NCI-H187 (cell line): ENCODE results near the gene GRIP2.

ENCODE experiments used
- DNase-seq, 2 experiments: peaks; one replicate each; lab custom pipeline; 2025; lab: John Stamatoyannopoulos, UW

Gene GRIP2

GRCh38 chr3:14539384-14539741 lies 779 bp downstream of the GRIP2 start:
- DNase-seq: no peak

GRCh38 chr3:14538451-14539088 lies 1.6 kb downstream of the GRIP2 start:
- no peak for DNase-seq

GRCh38 chr3:14537590-14538450 lies 2.3 kb downstream of the GRIP2 start:
- DNase-seq: no peak

- DNase-seq: no peak
Measured at GRCh38 chr3:14536837-14537589, 3.1 kb downstream of the GRIP2 start.

- DNase-seq: no peak
Measured at GRCh38 chr3:14536055-14536815, 3.9 kb downstream of the GRIP2 start.

- DNase-seq: no peak
Measured at GRCh38 chr3:14535616-14536015, 4.5 kb downstream of the GRIP2 start.

- no peak for DNase-seq
Measured at GRCh38 chr3:14534516-14535191, 5.5 kb downstream of the GRIP2 start.

- DNase-seq: no peak
Measured at GRCh38 chr3:14533457-14533958, 6.6 kb downstream of the GRIP2 start.

- no peak for DNase-seq
Measured at GRCh38 chr3:14532691-14533456, 7.3 kb downstream of the GRIP2 start.

- no peak for DNase-seq
Measured at GRCh38 chr3:14531856-14532395, 8.2 kb downstream of the GRIP2 start.

GRCh38 chr3:14528081-14528480 lies 12.1 kb downstream of the GRIP2 start:
- DNase-seq: no peak

- no peak for DNase-seq
Measured at GRCh38 chr3:14525685-14526631, 14.2 kb downstream of the GRIP2 start.

GRCh38 chr3:14524920-14525660 lies 15.1 kb downstream of the GRIP2 start:
- DNase-seq: no peak

- DNase-seq: no peak
Measured at GRCh38 chr3:14524311-14524711, 15.8 kb downstream of the GRIP2 start.

GRCh38 chr3:14523792-14524191 lies 16.4 kb downstream of the GRIP2 start:
- DNase-seq: no peak

GRCh38 chr3:14522768-14523167 lies 17.4 kb downstream of the GRIP2 start:
- DNase-seq: no peak

- DNase-seq: no peak
Measured at GRCh38 chr3:14522129-14522691, 17.9 kb downstream of the GRIP2 start.

GRCh38 chr3:14521611-14522010 lies 18.5 kb downstream of the GRIP2 start:
- DNase-seq: no peak
